HEK293T (cell line): ENCODE results near the gene DISP3.

ENCODE experiments used
- ARNT ChIP-seq: fragments of 450-650 bp; IDR thresholded peaks from 2 replicates; pipeline ENCODE4 v1.6.1; 2017; ENCODE audit warnings: mild to moderate bottlenecking
- BHLHE40 ChIP-seq: fragments of 450-650 bp; IDR thresholded peaks from 2 replicates; pipeline ENCODE4 v1.6.1; 2016; ENCODE audit warnings: mild to moderate bottlenecking, moderate library complexity, borderline replicate concordance
- ELF4 ChIP-seq: fragments of 450-650 bp; IDR thresholded peaks from 2 replicates; pipeline ENCODE4 v1.6.1; 2017; ENCODE audit warnings: antibody characterized with exemption
- FOXA1 ChIP-seq: fragments of 450-650 bp; IDR thresholded peaks from 2 replicates; pipeline ENCODE4 v1.6.1; 2016; ENCODE audit warnings: mild to moderate bottlenecking
- FOXK2 ChIP-seq: fragments of 450-650 bp; IDR thresholded peaks from 2 replicates; pipeline ENCODE4 v1.6.1; 2016; ENCODE audit warnings: mild to moderate bottlenecking
- FOXM1 ChIP-seq: fragments of 450-650 bp; IDR thresholded peaks from 2 replicates; pipeline ENCODE4 v1.6.1; 2017; ENCODE audit warnings: mild to moderate bottlenecking, borderline replicate concordance
- HDGF ChIP-seq: fragments of 450-650 bp; IDR thresholded peaks from 2 replicates; pipeline ENCODE4 v1.6.1; 2017; ENCODE audit warnings: antibody characterized with exemption, borderline replicate concordance
- L3MBTL2 ChIP-seq: fragments of 450-650 bp; conservative IDR thresholded peaks from 2 replicates; pipeline ENCODE4 v1.6.1; 2016; ENCODE audit warnings: mild to moderate bottlenecking
- NFRKB ChIP-seq: fragments of 450-650 bp; IDR thresholded peaks from 2 replicates; pipeline ENCODE4 v1.6.1; 2016; ENCODE audit warnings: mild to moderate bottlenecking, moderate library complexity
- SP1 ChIP-seq: fragments of 450-650 bp; IDR thresholded peaks from 2 replicates; pipeline ENCODE4 v1.6.1; 2017
- SUZ12 ChIP-seq: fragments of 450-650 bp; IDR thresholded peaks from 2 replicates; pipeline ENCODE4 v1.6.1; 2016; ENCODE audit warnings: mild to moderate bottlenecking
- TARDBP ChIP-seq: fragments of 450-650 bp; IDR thresholded peaks from 2 replicates; pipeline ENCODE4 v1.6.1; 2016
- ZNF384 ChIP-seq: fragments of 450-650 bp; IDR thresholded peaks from 2 replicates; pipeline ENCODE4 v1.6.1; 2016
- TF ChIP-seq, protein P1 (sequence below): fragments of 450-650 bp; IDR thresholded peaks from 2 replicates; pipeline ENCODE4 v1.6.1; 2016

DNA sequence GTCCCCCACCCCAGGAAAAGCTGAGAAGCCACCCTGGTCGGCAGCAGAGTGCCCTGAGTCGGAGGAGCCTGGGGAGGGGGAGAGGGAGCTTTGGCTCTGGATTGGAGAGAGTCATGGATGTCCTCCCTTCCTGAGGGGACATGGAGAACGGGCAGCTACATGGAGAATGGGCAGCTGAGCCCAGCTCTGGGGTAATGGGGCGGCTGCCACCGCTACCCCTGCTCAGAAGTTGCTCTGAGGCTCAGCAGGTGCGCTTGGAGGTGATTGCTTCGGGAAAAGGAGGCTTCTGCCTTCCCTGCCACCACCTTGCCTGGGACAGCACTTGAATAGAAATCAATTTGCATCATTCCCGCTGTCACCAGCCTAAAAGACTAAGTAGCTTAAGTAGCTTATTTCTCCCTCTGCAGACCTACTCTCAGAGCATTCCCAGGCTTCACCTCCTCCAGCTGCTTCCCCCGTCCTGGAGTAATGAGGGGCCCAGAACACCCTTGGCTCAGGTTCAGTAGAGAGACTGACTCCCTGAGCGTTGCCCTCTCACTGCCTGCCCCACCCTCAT, 8.3 kb downstream of the DISP3 start:
- TF ChIP-seq FOXA1 (no peak), FOXM1 (no peak), ELF4 (no peak), SUZ12 (no peak), TARDBP (no peak), NFRKB (no peak), FOXK2 (no peak), ARNT (no peak), SP1 (no peak), L3MBTL2 (no peak), ZNF384 (no peak), BHLHE40 (no peak), HDGF (no peak)
- TF ChIP-seq, protein P1, sequence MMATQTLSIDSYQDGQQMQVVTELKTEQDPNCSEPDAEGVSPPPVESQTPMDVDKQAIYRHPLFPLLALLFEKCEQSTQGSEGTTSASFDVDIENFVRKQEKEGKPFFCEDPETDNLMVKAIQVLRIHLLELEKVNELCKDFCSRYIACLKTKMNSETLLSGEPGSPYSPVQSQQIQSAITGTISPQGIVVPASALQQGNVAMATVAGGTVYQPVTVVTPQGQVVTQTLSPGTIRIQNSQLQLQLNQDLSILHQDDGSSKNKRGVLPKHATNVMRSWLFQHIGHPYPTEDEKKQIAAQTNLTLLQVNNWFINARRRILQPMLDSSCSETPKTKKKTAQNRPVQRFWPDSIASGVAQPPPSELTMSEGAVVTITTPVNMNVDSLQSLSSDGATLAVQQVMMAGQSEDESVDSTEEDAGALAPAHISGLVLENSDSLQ, result no peak
